NCI-H748 (cell line): ENCODE data around the gene HIF1A.
A peak's percentile ranks its signal among the peaks of the same experiment; 100 is the strongest.
"Not testable (repeated sequence)": the region's sequence is repeated elsewhere in the genome, so short reads cannot be mapped to it uniquely, and the experiment has no call there.

Source experiments
- DNase-seq: peaks from one replicate; lab custom pipeline; 2025; ENCODE audit not compliant: unreplicated experiment; lab: John Stamatoyannopoulos, UW

The HIF1A gene

DNA sequence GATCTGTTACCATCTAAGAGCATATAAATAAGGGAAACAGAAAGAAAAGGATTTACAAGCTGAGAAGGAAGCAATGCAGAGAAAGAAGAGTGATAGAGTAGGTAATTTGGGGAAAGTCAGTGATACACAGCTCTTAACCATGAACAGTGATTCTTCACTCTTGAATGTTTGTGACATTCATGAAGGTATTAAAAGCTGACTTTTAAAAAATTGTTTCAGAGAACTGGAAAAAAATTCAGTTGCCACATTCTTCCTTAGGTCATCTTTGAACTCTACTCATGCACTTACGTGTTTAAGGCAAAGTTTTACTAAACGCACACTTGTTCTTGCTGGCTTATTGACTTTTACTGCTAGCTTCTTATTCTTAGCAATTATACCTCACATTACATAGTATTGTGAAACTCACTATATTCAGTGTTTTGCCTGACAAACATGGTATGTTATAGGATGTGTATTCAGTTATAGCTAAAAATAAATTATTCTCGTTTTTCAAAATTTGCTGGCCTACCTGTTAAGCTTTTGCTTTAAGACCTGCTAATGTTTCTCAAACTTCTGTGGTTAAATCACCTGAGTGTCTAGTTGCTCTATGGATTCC, 10.9 kb downstream of the HIF1A start:
- DNase-seq: no peak

DNA sequence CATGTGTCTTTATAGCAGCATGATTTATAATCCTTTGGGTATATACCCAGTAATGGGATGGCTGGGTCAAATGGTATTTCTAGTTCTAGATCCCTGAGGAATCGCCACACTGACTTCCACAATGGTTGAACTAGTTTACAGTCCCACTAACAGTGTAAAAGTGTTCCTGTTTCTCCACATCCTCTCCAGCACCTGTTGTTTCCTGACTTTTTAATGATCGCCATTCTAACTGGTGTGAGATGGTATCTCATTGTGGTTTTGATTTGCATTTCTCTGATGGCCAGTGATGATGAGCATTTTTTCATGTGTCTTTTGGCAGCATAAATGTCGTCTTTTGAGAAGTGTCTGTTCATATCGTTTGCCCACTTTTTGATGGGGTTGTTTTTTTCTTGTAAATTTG, 12.5 kb downstream of the HIF1A start:
- not testable (repeated sequence) for DNase-seq

GRCh38 chr14:61708693-61709092, 13.4 kb downstream of the HIF1A start:
- DNase-seq: not testable (repeated sequence)

DNA sequence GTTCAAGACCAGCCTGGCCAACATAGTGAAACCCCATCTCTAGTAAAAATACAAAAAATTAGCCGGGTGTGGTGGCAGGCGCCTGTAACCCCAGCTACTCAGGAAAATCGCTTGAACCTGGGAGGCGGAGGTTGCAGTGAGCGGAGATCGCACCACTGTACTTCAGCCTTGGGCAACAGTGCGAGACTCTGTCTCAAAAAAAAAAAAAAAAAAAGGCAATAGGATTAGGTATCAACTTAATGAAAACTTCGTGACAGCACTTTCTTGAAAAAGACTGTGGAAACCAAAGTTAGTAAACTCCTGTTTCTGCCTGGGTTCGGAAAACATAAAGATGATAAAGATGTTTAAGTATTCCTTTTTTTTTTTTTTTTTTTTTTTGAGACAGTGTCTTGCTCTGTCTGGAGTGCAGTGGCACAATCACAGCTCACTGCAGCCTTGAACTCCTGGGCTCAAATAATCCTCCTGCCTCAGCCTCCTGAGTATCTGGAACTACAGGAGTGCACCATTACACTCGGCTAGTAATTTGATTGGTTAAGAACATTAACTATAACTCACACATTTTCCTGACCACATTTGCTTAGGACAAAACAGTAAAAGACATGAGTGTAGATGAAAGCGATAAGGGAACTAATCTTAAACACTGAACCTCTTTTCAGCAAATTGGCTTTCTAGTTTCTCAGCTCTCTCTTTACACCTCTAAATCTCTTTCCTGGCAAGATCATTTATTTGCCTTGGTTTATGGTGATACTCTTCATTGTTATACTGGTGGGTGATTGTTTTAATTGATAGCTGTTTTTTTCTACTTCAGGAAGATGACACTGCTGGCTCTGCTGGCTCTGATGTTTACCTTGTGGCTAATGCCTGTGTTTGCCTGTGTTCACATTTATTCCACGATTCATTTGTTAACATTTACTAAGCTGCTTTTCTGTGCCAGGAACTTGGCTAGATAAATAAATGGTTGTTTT, 15.8 kb downstream of the HIF1A start:
- peak; percentile 81 for DNase-seq

DNA sequence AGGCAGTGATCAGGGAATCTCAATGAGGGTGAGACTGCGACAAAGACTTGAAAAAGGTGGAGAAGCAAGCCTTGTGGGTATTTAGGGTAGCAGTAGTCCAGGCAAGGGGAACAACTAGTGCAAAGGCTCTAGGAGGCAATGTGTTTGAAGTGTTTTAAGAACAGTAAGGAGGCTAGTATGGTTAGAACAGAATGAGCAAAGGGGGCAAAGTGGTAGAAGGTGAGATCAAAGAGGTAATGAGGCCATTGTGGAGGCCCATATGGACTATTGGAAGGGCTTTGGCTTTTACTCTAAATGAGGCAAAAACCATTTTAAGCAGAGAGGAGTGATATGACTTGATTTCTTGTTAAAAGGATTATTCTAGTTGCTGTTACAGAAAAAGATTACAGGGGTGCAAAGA, 16.8 kb downstream of the HIF1A start:
- no peak for DNase-seq

- no peak for DNase-seq
Measured at GRCh38 chr14:61713724-61714437, 18.6 kb downstream of the HIF1A start.

GRCh38 chr14:61716956-61717355, 21.6 kb downstream of the HIF1A start:
- DNase-seq: no peak

DNA sequence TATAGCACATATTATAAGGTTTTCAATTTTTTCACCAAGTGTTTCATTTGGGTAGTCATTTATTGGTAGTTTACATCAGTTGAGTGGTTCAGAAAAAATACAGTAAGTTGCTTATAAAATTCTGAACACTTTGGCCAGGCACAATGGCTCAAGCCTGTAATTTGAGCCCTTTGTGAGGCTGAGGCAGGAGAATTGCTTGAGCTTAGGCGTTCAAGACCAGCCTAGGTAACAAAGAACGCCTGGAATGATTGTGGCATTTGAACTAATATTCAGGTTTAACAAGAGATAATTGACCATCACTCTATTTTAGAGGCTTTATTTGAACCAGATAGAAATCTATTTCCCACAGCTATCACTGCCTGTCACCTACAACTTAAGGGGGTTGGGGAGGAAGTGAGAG, 22.7 kb downstream of the HIF1A start:
- peak; percentile 11 for DNase-seq

DNA sequence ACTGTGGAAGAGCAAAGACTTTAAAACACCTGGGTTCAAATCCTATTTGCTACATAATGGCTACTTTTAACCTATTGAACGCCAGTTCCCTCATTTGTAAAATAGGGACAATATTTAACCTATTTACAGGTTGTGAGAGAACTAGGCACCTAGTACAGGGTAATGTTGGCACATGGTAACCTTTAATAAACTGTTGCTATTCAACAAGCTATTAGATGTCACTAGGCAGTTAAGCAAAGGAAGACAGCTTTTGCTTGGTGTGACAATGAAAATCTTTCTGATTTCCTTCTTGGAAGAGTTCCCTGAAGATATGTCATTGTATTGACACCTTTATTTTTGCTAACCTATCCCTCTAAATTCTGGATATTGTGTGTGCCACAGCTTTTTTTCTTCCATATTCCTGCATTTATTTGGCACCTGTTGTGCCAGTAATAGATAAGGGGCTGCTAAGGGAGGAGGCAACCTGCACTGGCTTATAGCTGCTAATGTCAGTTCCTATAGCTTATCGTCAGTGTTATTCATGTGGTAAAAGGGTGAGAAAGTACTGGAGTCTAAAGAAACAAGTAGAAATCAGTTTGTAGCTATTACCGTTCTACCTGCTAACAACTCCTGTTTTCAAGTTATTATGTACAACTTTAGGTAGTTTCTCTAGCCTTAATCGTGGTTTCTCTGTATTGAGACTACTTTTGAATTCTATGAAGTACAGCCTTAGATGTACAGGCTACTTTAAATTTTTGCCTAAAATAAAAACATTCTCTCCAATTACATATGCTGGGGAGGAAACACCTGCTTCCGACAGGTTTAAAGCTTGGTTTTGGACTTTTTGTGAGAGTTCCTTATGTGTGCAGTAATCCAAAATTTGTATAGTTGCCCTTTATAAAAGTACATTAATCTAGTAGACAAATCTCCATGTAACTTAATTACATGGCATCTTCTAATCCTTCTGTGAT, 24.3 kb downstream of the HIF1A start:
- DNase-seq: no peak

GRCh38 chr14:61720294-61720661, 25.0 kb downstream of the HIF1A start:
- no peak for DNase-seq

DNA sequence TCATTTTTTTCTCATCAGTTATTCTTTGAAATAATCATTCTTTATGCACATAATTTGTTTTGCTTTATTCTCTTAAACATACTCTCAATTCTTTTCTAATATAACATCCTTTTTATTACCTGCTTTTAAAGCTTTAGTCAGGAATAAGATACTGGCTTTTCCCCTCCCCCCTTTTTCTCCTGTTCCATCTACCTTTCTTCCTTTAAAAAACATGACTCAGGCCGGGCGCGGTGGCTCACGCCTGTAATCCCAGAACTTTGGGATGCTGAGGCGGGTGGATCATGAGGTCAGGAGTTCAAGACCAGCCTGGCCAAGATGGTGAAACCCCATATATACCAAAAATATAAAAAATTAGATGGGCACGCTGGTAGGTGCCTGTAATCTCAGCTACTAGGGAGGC, 25.4 kb downstream of the HIF1A start:
- no peak for DNase-seq

DNA sequence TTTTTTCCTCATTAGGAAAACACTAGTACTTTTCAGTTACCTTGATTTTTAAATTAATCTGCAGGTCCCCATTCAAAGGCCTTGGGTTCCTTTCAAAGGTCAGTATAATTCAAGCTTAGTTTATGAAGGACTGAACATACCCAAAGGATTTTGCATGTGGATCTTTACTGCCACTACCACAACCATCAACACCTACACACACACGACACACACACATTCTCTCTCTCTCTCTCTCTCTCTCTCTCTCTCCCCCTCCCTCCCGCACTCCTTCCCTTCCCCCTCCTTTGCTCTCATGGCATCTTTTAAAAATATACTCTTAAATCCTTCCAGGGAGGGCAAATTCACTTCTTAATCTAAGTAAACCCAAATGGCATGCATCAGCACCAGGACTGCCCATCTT, 28.8 kb downstream of the HIF1A start:
- DNase-seq: no peak

DNA sequence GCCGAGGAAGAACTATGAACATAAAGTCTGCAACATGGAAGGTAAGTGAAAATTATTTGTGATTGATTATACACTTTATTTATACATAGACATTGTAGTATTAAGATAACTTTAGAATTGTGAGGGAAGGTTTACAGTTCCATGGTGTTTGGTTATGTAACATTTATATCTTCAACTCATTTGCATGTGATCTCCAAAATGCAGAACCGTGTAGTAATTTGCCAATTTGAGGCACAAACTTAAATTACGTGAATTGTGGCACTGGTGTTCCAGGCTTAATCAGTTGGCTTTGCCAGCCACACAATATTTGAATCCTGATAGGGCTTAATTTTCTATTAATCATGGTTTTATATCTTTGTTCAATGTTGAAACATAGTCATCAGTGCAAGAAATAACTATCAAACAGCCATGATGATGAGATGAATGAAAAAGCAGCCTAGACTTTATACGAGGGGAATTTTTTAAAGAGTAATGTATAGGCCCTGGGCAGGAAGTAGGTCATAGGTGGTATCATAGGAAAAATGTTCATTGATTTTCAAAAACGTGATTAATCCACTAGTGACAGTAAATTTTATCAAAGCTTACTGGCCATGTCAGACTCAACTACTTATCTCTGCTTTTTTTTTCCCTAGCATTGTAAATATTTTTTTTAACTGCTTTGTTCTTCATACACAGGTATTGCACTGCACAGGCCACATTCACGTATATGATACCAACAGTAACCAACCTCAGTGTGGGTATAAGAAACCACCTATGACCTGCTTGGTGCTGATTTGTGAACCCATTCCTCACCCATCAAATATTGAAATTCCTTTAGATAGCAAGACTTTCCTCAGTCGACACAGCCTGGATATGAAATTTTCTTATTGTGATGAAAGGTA, 31.7 kb downstream of the HIF1A start:
- DNase-seq: no peak

GRCh38 chr14:61730756-61731373, 35.6 kb downstream of the HIF1A start:
- DNase-seq: no peak

DNA sequence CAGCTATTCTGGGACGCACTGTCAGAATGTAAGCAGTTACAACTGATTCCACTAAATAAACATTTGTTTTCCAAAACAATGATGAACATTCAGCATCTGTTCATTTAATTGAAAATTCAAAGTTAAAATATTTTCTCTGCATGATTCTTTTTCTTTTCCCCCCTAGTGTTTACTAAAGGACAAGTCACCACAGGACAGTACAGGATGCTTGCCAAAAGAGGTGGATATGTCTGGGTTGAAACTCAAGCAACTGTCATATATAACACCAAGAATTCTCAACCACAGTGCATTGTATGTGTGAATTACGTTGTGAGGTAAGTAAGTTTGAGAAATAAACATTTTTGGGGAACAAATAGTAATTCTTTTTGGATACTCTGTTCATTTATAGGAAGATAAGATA, 38.7 kb downstream of the HIF1A start:
- DNase-seq: no peak

DNA sequence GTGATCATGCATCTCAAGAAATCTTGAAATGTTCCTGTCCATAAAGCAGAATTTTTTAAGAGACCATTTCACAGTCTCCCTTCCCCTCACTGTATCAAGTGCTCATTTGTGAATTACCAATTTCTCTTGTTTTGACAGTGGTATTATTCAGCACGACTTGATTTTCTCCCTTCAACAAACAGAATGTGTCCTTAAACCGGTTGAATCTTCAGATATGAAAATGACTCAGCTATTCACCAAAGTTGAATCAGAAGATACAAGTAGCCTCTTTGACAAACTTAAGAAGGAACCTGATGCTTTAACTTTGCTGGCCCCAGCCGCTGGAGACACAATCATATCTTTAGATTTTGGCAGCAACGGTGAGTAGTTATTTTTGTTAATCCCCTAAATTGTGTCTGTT, 41.4 kb downstream of the HIF1A start:
- DNase-seq: no peak

DNA sequence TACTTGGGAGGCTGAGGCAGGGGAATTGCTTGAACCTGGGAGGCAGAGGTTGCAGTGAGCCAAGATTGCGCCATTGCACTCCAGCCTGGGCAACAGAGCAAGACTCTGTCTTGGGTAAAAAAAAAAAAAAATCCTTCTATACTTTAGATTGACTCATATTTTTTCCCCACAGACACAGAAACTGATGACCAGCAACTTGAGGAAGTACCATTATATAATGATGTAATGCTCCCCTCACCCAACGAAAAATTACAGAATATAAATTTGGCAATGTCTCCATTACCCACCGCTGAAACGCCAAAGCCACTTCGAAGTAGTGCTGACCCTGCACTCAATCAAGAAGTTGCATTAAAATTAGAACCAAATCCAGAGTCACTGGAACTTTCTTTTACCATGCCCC, 42.6 kb downstream of the HIF1A start:
- DNase-seq: no peak

DNA sequence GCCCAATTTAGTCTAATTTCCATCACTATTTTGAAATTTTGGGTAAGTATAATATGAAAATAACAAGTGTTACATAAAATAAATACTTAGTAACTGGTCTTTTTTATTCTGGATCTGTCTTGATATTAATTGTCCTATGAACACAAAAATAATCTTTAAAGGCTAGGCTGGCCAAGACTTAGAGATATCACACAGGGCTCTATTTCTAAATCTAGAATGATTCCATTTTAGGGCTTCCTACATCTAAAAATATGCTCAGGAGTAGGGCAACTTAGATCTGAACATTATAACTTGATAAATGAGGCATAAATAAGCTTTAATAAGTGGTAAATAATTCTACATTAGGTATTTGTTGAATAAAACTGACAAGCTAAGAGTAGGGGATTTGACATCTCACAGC, 43.8 kb downstream of the HIF1A start:
- no peak for DNase-seq

GRCh38 chr14:61742371-61742770, 47.1 kb downstream of the HIF1A start:
- no peak for DNase-seq
